ENCODE data around the gene PTPRM.

- TF ChIP-seq CTCF (IDR thresholded peaks at IDR 0.05) (no peak), POLR2A (IDR thresholded peaks at IDR 0.05) (no peak)
These were observed 886.4 kb downstream of the PTPRM start for GRCh38 chr18:8453528-8453927.

All from lower leg skin (tissue), 3 donors.